GM18517 (cell line): Measurements from ENCODE around the gene RIMS1.

ENCODE experiments used
- ATAC-seq: cut with Tn5 transposase; IDR thresholded peaks from one replicate; pipeline ENCODE4 v1.9.1; 2021; ENCODE audit warnings: mild to moderate bottlenecking, moderate library complexity; ENCODE audit not compliant: unreplicated experiment

The RIMS1 gene

DNA sequence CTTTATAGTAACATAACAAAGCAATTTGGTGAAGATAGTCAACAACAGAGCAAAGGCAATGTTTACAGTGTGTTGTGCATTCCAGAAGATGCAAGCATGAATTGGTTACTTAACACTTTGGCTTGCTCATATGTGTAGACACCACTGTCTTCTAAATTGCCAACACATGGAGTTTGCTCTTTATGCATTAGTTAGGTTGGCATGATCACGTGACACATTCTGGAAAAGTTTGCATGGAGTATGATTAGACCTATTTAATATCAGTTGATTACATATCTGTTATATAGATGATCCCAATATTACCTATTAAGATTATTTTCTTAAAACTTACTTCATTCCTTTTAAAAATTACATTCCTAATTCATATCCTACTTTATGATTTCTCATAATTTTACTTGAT, 197.6 kb downstream of the RIMS1 start:
- ATAC-seq = no peak

DNA sequence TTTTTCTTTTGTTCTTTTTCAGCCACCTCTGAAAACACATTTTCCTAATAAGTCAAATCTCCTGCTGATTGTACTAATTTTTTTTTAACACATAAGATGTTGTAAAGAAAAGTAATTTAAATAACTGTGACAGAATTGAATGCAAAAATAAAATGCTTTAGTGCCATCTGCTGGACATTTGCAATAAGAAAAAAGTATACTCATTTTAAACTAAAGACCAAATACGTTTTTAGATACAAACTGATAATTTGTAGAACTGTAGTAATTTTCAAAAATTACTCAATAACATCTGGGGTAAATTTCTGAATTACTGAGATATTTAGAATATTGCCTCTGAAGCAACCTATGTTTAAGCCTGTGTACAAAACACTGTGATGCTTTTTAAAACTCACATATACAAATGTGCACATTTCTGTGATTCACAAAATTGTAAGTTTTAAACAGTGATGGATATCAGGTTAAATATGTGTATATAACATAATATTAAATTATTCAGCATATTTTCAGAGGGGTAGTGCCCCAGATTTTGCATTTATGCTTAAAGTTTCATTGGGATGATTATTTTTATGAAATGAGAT, 198.7 kb downstream of the RIMS1 start:
- ATAC-seq = no peak

DNA sequence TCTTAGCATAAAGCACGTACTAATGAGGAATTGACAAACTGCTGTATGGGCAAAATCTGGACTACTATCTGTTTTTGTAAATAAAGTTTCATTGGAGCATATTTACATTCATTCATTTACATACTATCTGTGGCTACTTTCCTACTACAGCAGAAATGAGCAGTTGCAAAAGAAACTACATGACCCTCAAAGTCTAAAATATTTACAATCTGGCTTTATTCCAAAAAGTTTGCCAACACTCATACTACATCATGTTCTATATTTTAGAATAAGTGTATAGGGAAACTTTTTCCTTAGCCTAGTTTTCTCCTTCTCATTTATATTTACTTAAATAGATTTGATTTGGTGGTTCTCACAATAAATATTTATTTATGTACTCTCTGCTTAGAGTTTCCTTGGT, 208.2 kb downstream of the RIMS1 start:
- ATAC-seq = no peak

DNA sequence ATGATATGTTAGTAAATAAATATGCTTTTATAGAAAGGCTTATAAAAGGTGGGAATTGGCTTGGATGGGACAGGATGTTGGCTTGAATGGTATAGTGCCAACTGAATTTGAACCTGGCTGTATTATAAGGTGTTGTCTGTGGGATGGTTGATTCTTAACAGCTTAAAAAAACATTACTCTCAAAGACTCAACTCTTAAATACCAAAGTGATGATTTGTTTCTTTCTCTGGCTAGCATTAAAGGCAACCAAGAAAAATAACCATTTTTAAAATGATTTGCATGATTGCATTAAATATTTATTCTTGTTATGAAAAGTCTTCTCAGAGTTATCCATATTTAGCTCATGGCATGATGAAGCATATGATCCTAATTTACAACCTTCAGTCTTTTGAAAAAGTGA, 216.2 kb downstream of the RIMS1 start:
- no peak for ATAC-seq

DNA sequence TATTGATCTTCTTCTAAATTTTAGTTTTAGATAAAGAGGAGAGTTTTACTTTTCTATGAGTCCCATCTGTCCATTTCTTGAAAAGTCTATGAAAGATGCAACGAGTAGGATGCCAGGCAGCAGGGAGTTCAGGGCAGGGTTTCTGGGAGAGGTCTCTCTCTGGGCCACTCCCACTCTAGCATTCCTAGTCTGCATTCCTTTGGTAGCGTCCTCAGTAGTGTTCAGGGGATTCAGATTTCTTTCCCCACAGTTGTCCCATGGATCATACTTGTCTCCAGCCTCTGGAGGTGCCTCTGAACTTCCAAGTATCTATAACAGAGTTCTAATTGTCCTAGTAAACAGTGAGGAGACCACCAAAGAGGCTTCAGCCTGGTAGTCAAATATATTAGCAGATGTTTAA, 225.3 kb downstream of the RIMS1 start:
- ATAC-seq = no peak

DNA sequence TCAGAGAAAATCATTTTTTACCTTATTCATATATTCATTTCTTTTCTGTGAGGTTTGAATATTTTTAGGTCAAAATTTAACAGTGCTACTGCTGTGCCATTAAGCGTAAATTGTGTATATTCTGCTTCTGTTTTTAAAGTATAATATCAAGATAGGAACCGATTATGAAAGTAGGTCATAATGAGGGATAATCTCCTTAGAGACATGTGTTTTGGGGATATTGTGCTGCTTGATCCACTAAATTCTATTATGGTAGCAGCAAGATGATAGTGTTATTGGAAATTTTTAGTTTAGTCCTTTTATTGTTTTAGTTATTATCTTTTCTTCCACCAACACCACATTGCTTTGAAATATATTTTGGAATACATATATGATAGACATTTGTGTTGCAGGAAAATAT, 244.0 kb downstream of the RIMS1 start:
- ATAC-seq = no peak

DNA sequence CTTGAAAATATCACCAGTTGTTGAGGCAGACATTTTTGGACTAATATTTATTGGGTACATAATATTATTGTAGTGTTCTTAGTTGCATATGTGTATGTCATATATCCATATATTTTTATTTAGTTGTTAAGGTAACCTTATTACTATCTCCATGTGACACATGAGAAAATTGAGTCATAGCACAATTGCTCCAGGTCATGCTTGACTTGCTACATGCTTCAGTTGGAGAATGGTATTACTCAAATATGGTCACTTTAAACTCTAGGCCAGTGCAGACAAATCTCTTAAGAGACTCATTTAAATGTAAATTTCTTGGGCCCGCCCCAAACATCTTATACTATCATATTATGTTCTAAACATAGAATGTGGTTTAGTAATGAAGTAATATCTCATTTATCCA, 246.1 kb downstream of the RIMS1 start:
- ATAC-seq = no peak

DNA sequence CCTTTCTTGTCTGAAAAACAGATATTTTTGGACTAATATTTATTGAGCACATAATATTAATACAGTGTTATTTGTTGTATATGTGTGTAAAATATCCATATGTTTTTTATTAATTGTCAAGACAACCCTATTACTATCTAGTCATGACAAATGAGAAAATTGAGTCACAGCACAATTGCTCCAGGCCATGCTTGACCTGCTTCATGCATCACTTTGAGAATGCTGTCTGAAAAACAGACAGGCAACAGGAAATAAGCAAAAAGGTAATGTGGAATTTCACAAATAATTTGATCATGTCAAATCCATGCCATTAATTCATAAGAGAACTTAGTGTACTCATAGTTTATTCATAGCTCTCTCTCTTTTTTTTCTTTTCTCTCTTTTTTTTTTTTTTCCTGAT, 246.5 kb downstream of the RIMS1 start:
- no peak for ATAC-seq

DNA sequence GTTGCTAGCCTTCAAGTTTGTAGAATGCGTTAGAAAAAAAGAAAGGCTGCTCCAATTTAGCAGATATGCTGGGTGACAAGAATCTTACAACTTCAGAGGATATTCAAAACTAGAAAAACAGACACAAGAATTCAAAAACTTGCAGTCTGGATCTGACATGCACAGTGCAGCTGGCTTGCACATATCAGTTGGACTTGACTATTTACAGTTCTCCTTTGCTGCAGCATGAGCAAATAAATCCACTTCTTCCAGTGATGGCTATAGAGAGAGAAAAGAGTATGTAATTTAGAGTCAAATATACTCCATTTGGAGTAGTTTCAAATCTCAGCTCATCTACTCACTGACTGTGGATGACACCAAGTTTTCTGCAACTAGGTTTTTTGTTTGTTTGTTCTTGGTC, 247.0 kb downstream of the RIMS1 start:
- no peak for ATAC-seq

DNA sequence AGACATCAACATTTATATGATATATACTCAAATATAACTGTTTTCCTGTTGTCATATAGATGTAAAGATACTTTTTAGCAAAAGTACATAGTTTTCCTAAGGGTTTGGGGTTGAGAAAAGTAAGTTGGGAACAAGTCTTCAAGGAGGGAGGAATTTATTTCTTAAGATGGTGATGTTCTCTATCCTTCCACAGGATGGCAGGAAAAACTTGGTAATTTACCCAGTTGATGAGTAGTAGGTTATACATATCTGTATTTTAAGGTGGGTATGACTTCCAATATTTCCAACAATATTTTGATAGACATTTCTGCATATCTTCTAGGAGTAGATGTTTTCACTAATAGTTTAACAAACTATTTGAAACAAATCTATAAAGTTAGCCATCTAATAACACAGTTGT, 254.4 kb downstream of the RIMS1 start:
- no peak for ATAC-seq

DNA sequence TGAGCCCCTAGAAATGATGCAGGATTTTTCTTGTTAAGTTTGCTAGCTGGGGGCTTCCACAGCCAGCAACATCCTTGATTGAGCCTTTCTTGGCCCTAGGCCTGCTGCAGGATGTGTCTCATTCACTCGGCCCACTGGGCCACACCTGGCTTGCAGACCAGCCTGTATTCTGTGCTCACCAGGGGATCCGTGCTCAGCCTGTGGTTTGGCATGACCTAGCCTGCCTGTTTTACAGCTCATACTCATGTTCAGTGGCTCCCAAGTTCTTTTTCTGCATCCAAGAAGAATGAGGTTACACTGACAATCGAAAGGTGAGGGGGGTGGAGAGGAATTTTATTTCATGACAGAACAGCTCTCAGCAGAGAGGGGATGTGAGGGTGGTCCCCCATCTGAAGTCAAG, 263.4 kb downstream of the RIMS1 start:
- ATAC-seq = no peak

DNA sequence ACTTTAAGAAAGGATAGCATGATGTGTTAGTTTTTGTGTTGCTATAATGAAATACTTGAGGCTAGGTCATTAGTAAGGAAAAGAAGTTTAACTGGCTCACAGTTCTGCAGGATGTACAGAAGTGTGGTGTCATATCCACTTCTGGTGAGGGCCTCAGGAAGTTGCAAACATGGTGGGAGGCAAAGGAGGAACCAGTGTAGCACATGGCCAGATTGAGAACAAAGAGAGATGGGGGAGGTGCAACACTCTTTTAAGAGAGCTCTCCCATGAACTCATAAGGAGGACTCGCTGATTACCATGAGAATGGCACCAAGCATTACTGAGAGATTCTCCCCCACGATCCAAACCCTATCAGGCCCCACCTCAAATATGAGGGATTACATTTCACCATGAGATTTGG, 265.4 kb downstream of the RIMS1 start:
- ATAC-seq = no peak

DNA sequence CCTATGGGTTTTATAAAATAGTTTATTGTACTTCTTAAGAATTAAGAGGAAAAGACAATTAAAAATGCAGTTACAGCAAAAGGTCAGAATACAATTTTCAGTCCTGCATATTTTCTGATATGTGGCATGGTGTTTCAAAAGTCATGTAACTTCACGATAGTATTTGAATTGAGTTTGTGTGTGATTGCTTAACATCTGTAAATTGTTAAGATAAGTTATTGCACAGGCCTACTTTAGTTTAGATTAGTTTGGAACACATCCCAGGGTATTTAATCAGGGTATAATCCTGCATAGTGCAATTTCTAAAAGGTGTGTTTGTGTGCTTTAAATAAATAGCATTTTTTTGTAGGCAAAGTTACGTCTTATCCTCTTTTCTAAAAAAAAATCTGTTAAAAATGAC, 289.6 kb downstream of the RIMS1 start:
- no peak for ATAC-seq

DNA sequence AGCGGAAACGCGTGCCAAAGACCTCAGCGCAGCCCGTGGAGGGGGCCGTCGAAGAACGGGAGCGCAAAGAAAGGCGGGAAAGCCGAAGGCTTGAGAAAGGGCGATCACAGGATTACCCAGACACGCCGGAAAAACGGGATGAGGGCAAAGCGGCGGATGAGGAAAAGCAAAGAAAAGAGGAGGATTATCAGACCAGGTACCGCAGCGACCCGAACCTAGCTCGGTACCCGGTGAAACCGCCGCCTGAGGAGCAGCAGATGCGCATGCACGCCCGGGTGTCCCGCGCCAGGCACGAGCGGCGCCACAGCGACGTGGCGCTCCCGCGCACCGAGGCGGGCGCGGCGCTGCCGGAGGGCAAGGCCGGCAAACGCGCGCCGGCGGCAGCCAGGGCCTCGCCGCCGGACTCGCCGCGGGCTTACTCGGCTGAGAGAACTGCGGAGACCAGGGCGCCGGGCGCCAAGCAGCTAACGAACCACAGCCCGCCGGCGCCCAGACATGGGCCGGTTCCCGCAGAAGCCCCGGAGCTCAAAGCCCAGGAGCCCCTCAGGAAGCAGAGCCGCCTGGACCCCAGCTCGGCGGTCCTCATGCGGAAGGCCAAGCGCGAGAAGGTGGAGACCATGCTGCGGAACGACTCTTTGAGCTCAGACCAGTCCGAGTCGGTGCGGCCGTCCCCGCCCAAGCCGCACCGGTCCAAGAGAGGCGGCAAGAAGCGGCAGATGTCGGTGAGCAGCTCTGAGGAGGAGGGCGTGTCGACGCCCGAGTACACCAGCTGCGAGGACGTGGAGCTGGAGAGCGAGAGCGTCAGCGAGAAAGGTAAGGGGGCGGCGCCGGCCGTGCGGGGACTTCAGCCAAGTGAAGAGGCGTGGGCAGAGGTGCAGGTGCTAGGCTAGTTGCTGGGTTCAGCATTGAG, 296.2 kb downstream of the RIMS1 start:
- ATAC-seq = peak; percentile 82

DNA sequence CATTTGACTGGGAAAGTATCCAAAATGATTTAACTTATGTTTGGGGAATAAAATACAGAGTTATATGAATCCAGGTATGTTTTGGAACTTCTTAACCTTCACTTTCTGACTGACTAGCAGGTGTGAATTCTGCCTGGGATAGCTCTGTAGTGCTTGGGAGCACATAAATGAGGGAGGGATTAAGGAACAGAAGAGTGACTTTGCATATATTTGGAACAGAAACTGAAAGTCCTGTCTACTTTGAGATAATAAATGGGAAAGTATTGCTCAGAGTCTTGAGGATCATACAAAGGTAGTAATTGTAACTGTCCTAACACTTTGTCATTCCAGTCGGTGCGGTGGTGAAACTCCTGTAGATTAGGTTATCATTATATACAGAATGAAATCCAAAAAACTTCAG, 317.6 kb downstream of the RIMS1 start:
- ATAC-seq = no peak

DNA sequence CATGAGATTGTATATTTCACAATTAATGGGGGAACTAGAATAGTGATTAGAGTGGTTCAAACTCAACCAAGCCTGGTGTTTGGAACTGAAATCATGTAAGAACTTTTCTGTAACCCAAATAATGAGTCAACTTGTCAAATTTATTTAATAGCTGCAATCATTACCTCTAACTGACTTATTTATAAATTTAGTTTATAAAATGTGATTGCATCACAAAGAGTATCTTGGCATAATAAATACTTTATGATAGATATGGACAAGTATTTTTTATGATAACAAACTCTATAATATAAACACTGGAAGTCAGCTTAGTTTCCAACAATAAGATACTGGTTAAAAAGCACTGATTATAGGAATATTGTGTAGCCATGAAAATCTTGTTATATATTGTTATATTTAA, 319.1 kb downstream of the RIMS1 start:
- no peak for ATAC-seq

DNA sequence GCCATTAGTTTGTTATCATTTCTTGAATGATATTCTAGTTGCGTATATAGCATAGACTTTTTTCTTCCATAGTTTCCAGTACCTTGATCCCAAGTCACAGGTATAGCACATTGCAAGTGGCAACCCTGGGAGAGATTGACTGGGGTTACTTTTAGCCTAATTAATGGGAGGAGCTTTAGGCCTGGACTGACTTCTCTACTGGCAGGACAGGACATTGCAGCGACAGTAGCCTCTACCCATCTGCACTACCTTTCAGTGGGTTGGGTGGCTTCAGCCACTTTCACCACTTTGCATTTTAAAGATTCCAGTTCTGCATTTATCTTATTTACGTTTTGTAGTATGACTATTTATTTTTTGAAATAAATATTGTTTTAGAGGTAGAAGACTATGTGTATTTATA, 320.3 kb downstream of the RIMS1 start:
- no peak for ATAC-seq

DNA sequence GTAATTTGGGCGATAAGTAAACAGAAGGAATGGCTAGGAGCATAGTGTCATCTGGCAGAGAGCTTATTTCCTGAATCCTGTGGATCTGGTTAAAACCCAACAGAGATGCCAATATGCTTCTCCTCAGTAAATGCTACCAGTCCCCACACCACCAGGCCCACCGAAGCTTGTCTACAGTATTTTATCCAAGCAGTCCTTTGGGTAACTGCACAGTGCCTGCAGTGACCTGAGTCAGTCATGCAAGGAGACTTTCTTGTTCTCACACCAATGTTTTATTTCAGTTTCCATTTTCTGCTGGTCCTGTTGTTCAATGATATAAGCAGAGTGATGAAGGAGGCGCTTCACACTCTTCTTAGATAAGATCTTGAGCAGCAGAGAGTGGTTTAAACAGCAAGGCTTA, 326.3 kb downstream of the RIMS1 start:
- no peak for ATAC-seq

DNA sequence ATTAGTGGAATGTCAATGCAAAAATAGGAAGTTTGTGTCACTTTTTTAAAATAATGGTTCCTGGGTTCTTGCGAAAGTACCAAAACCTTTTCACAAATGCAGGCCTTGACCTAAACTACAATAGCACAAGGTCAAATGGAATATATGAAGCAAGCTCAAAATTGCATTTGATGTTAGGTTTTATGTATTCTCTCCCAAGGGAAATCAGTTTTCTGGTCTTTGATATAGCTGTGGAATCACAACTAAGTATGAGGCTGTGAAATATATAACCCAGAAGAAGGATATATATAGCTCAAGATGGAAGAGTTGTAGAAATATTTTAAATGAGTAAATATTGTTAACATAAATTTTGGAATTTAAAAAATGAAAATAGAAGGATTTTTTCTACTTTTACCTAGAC, 327.3 kb downstream of the RIMS1 start:
- ATAC-seq = no peak

DNA sequence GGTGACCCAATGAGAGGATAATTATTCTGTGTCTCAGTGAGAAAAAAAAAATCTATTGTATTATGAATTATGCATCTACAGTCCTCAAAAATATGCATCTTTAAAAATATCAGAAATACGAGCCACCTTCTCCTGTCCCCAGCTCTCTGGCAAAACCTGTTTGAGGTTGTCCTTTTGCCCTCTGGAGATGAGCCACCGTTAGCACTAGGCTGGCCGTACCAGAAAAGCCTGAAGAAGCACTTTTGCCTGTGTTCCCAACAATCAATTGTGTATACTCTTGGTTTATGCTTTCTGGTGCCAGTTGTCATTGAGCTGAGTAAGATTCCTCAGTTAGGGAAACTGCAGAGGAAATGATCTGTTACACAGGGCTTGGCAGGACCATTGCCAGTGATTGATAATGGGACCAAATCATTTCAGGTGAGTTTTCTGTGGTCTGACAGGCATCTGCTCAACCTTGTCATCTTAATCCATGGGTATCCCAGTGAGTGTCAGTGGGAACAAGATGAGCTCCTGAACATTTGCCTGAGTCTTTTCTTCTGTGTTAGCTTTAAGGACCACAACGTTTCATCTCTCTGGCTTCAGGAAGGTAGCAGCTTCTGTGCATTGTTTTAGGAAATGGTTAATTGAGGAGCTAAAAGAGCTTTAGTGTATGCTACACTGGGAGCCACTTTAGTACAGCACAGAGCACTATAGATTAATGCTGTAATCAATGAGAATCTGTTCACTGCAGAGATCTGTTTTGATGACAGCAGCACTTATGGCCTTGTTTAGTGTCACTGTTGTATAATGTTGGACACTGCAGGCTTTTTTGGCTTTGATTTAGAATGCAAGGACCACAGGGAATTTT, 330.1 kb downstream of the RIMS1 start:
- ATAC-seq = no peak

DNA sequence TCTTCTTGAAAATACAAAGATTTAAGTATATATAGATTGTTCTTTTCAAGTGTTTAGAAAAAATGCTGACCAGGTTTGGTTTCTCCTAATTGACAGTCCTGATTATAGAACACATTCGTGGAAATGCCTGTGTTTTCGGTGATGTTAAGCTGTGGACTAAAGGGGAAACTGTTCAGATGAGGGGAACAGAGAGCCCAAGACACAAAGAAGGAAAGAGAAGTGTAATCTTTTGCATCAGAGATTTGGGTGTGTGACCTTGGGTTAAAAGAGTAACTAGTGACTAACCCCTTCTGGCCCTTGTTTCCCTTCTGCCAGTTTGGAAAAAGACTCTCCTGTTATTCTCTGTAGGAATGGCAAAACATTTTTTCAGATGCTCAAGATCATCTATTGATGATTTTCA, 331.3 kb downstream of the RIMS1 start:
- no peak for ATAC-seq

DNA sequence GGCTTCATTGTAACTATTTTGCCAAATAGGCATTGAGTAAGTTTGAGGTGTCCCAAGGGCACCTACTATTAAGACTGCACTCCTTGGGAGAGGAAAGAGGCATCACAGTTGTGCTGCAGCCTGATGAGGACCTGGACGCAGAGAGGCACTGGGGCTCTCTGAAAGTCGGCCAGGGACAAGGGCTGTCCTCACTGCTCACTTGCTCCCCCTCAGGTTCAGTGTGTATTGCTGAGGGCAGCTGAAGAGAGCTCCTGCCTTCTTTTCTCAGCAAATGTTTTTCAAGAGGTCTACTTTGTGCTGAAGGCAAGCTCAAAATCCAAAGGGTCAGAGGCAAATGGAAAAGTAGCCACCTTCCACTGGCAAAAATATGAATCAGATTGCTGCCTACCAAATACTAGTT, 331.8 kb downstream of the RIMS1 start:
- ATAC-seq = no peak
